Spleen (tissue), 11 donors: ENCODE results near the gene COLEC12. TPM values are rescaled to one million over a fixed set of nuclear protein-coding genes. Genes with fewer than 3 reads are reported as not detected.

Experiments used
- DNase-seq: peaks from one replicate; pipeline ENCODE4 v3.0.0-alpha.2; 2020
- H3K27ac ChIP-seq, 8 donors: fragments of 200-600 bp; sonication (generic) in 7 of 8; 1 replicate in 4 of 8; 2 replicates in 4 of 8; pipeline versions ENCODE4 v1.5.0 to v1.8.0; 2016 to 2021; ENCODE audit warnings: inconsistent platforms in 4 of 8, mild to moderate bottlenecking in 4 of 8, moderate library complexity in 1 of 8
- H3K27me3 ChIP-seq, 7 donors: fragments of 200-600 bp; sonication (generic) in 6 of 7; replicated peaks in 1 of 7; 1 replicate in 4 of 7; 2 replicates in 3 of 7; pipeline versions ENCODE4 v1.5.0 to v1.8.0; 2016 to 2021; ENCODE audit warnings: inconsistent platforms in 3 of 7, mild to moderate bottlenecking in 1 of 7
- H3K36me3 ChIP-seq, 6 donors: fragments of 200-600 bp; sonication (generic) in 5 of 6; 1 replicate in 4 of 6; 2 replicates in 2 of 6; pipeline versions ENCODE4 v1.5.0 to v1.8.0; 2016 to 2021; ENCODE audit warnings: inconsistent platforms in 2 of 6
- H3K4me1 ChIP-seq, 6 donors: fragments of 200-600 bp; sonication (generic) in 5 of 6; 1 replicate in 3 of 6; 2 replicates in 3 of 6; pipeline versions ENCODE4 v1.5.0 to v1.8.0; 2016 to 2021; ENCODE audit warnings: inconsistent platforms in 3 of 6
- H3K4me3 ChIP-seq, 8 donors: fragments of 200-600 bp; sonication (generic) in 7 of 8; 1 replicate in 4 of 8; 2 replicates in 4 of 8; pipeline versions ENCODE4 v1.5.0 to v1.8.0; 2016 to 2021; ENCODE audit warnings: inconsistent platforms in 4 of 8, mild to moderate bottlenecking in 4 of 8, moderate library complexity in 2 of 8
- H3K9me3 ChIP-seq, 8 donors: fragments of 200-600 bp; sonication (generic) in 7 of 8; 1 replicate in 4 of 8; 2 replicates in 4 of 8; pipeline versions ENCODE4 v1.5.0 to v1.8.0; 2016 to 2021; ENCODE audit warnings: inconsistent platforms in 4 of 8
- CTCF ChIP-seq, 11 experiments: fragments of 200-600 bp in 7 of 11; fragments of 450-650 bp in 4 of 11; sonication (generic) in 4 of 11; IDR thresholded peaks in 8 of 11; conservative IDR thresholded peaks in 3 of 11; 1 replicate in 7 of 11; 2 replicates in 4 of 11; pipeline versions ENCODE4 v1.4.0 to v1.8.0; 2016 to 2021; ENCODE audit warnings: antibody characterized with exemption in 11 of 11, inconsistent platforms in 4 of 11, mild to moderate bottlenecking in 1 of 11
- POLR2A ChIP-seq, 3 donors: fragments of 450-650 bp; IDR thresholded peaks; one replicate each; pipeline ENCODE4 v1.5.1; 2017; ENCODE audit warnings: antibody characterized with exemption in 3 of 3, mild to moderate bottlenecking in 1 of 3
- POLR2AphosphoS5 ChIP-seq, 3 donors: sonication (generic); formaldehyde crosslinking; IDR thresholded peaks; one replicate each; pipeline ENCODE4 v1.5.1; 2017; ENCODE audit warnings: antibody characterized with exemption in 3 of 3
- WGBS, 5 donors: extraction: QIAGEN DNeasy Blood & Tissue Kit in 3 of 5; methylation state at CpG; one replicate each; pipeline versions ENCODE4 v1.1.5 to v1.1.7; 2013 to 2018; 5-methylcytosine and 5-hydroxymethylcytosine counted together
- intact Hi-C: fragments of 100-400 bp; cut with DNase I; formaldehyde crosslinking; loops from one replicate; pipeline ENCODE4 v1.15.0; 2023; ENCODE audit warnings: low total_unique reads
- polyA plus RNA-seq, 3 donors: library from polyadenylated mRNA; stranded (reverse); fragments of 200-250 nt; gene quantifications; one replicate each; pipeline ENCODE4 v1.2.1, GENCODE V29; 2013
- total RNA-seq, 7 donors: library from RNA; depleted of rRNA in 3 of 7; stranded (reverse); fragments of >200 nt in 3 of 7; fragmentation: NEBNext Ultra II Directional in 4 of 7; extraction: Animal tissue kit (Norgen Biotek cat#: 25700) in 4 of 7; gene quantifications; one replicate each; pipeline versions ENCODE4 v1.1.0 to v1.2.1, GENCODE V29; 2016 to 2021
- donor health status: healthy with polysubstance abuse.
- donor health status: DM: no; HTN: no; CAD: no; lungs with moderate emphysema.
- donor health status: DM: no; HTN: no; CAD: no.
- donor health status: Bipolar disorder and iron deficiency.
- donor health status: healthy.
- donor health status: DM: no; HTN: no; CAD: no.
- donor health status: DM: yes; HTN: yes; CAD: no.

The COLEC12 gene
- total and polyA plus RNA-seq, 10 donors, result 0.13 to 4.5 (median 1.0) TPM

DNA sequence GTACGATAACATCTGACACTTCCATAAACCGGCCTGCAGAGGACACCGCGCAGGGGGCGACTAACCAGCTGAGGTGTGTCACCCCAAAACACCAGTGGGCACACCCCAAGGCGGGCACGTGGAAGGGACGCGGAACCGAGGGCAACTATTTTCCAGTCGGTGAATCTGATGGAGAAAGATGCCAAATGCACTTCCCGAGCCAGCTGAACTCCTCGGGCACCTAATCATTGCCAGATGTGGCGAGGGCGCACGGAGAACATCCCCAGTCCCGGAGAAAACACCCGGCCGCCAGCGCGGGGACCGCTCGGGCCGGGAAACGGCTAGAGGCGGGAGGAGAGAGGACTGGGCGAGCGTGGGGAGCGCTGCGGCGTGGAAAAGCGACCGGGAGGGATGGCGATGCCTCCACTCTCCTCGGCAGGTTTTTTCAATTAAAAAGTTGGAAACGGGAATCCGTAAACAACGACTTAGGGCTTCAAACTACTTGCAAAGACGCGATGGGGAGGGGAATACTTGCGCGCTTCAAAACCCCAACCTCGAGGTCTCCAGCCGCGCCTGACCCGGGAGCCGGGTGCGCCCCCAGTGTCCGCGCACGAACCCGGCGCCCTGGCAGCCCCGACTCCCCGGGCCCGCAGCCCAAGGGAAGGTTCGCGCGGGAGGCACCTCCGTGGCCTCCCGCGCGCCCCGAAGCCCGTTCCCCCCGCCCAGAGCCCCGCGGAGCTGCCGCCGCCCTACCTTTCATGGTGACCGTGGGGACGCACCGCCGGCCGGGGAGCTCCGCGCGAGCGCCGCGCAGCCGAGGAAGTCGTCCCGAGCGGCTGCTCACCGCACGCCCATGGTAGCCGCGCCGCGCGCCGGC is 497 bp downstream of the COLEC12 start:
- WGBS, 5 donors, result 1 to 7% (median 1%) methylated on average over 31 to 93 of the region's 93 CpGs
- TF ChIP-seq POLR2AphosphoS5 (IDR thresholded peaks at IDR 0.05) (no peak), POLR2A (IDR thresholded peaks at IDR 0.05) (no peak), CTCF (IDR thresholded peaks at IDR 0.05 in 8 of 11, conservative IDR thresholded peaks at IDR 0.05 in 3 of 11) (no peak)
- DNase-seq, result no peak
- Histone ChIP-seq H3K36me3 (no peaks in the 10 kb centered on the region), H3K4me3 (peak overlapping the region in 7 of 8 donors; percentile 13 to 61 (median 34)), H3K4me1 (peaks cover 6 to 23% (median 16%) of the 10 kb centered on the region in 6 donors), H3K9me3 (no peaks in the 10 kb centered on the region), H3K27me3 (peaks cover 0 to 73% (median 35%) of the 10 kb centered on the region in 7 donors), H3K27ac (no peak overlapping the region)
- intact Hi-C loops, result no loop called here

- intact Hi-C loops, result no loop called here
Measured at GRCh38 chr18:498931-499775, 1.3 kb downstream of the COLEC12 start.

GRCh38 chr18:497688-498087 is 2.8 kb downstream of the COLEC12 start:
- DNase-seq, result no peak

More at GRCh38 chr18:498931-499775, 1.3 kb downstream of the COLEC12 start:
- WGBS, 5 donors, result 4 to 10% (median 5%) methylated on average over 30 to 32 of the region's 32 CpGs
- DNase-seq, result no peak
- peaks cover 0 to 73% (median 35%) of the 10 kb centered on the region in 7 donors for H3K27me3 ChIP-seq
- H3K36me3 ChIP-seq, result no peaks in the 10 kb centered on the region
- H3K4me3 ChIP-seq, result peak overlapping the region in 4 of 8 donors; percentile 13 to 61 (median 38)
- no peak overlapping the region for H3K27ac ChIP-seq
- no peak for TF ChIP-seq POLR2A (IDR thresholded peaks at IDR 0.05)
- TF ChIP-seq CTCF (IDR thresholded peaks at IDR 0.05 in 8 of 11, conservative IDR thresholded peaks at IDR 0.05 in 3 of 11), result no peak
- TF ChIP-seq POLR2AphosphoS5 (IDR thresholded peaks at IDR 0.05), result no peak
- no peaks in the 10 kb centered on the region for H3K9me3 ChIP-seq
- H3K4me1 ChIP-seq, result peaks cover 6 to 23% (median 16%) of the 10 kb centered on the region in 6 donors

More at GRCh38 chr18:497688-498087, 2.8 kb downstream of the COLEC12 start:
- TF ChIP-seq POLR2A (IDR thresholded peaks at IDR 0.05) (no peak), CTCF (IDR thresholded peaks at IDR 0.05 in 8 of 11, conservative IDR thresholded peaks at IDR 0.05 in 3 of 11) (no peak), POLR2AphosphoS5 (IDR thresholded peaks at IDR 0.05) (no peak)
- Histone ChIP-seq H3K9me3 (no peaks in the 10 kb centered on the region), H3K27me3 (peaks cover 0 to 73% (median 35%) of the 10 kb centered on the region in 7 donors), H3K4me3 (no peak overlapping the region), H3K4me1 (peaks cover 6 to 23% (median 16%) of the 10 kb centered on the region in 6 donors), H3K27ac (no peak overlapping the region), H3K36me3 (no peaks in the 10 kb centered on the region)
- intact Hi-C loops, result no loop called here
- 75 to 79% (median 78%) methylated on average over 6 of the region's 6 CpGs for WGBS, 5 donors
